ENCODE data around the gene OR2V1.
"Not testable (repeated sequence)": the region's sequence is repeated elsewhere in the genome, so short reads cannot be mapped to it uniquely, and the experiment has no call there.

Gene OR2V1

GRCh38 chr5:181153814-181154213 is 22.8 kb upstream of the OR2V1 start:
- Histone ChIP-seq H3K9me3 (ENCODE audit: control insufficient read depth, low read length) (no peaks in the 10 kb centered on the region), H3K4me3 (ENCODE audit: low read length) (no peak overlapping the region), H3K36me3 (ENCODE audit: control insufficient read depth, insufficient read depth, low read length) (no peaks in the 10 kb centered on the region), H3K4me1 (ENCODE audit: control insufficient read depth, insufficient read depth, low read length) (no peaks in the 10 kb centered on the region), H3K27me3 (ENCODE audit: control insufficient read depth, insufficient read depth, low read length) (peaks cover 13% of the 10 kb centered on the region), H3K9ac (ENCODE audit: low read length) (no peak overlapping the region)

GRCh38 chr5:181152406-181152805 is 21.4 kb upstream of the OR2V1 start:
- Histone ChIP-seq H3K36me3 (ENCODE audit: control insufficient read depth, insufficient read depth, low read length) (no peaks in the 10 kb centered on the region), H3K9ac (ENCODE audit: low read length) (no peak overlapping the region), H3K27me3 (ENCODE audit: control insufficient read depth, insufficient read depth, low read length) (peaks cover 18% of the 10 kb centered on the region), H3K4me1 (ENCODE audit: control insufficient read depth, insufficient read depth, low read length) (no peaks in the 10 kb centered on the region), H3K4me3 (ENCODE audit: low read length) (no peak overlapping the region), H3K9me3 (ENCODE audit: control insufficient read depth, low read length) (no peaks in the 10 kb centered on the region)

GRCh38 chr5:181151146-181151545 is 20.2 kb upstream of the OR2V1 start:
- Histone ChIP-seq H3K9ac (ENCODE audit: low read length) (no peak overlapping the region), H3K4me3 (ENCODE audit: low read length) (no peak overlapping the region), H3K9me3 (ENCODE audit: control insufficient read depth, low read length) (no peaks in the 10 kb centered on the region), H3K27me3 (ENCODE audit: control insufficient read depth, insufficient read depth, low read length) (peaks cover 18% of the 10 kb centered on the region), H3K4me1 (ENCODE audit: control insufficient read depth, insufficient read depth, low read length) (no peaks in the 10 kb centered on the region), H3K36me3 (ENCODE audit: control insufficient read depth, insufficient read depth, low read length) (no peaks in the 10 kb centered on the region)

- peaks cover 18% of the 10 kb centered on the region for H3K27me3 ChIP-seq (ENCODE audit: control insufficient read depth, insufficient read depth, low read length)
- no peaks in the 10 kb centered on the region for H3K4me1 ChIP-seq (ENCODE audit: control insufficient read depth, insufficient read depth, low read length)
- H3K9ac ChIP-seq (ENCODE audit: low read length), result no peak overlapping the region
- no peaks in the 10 kb centered on the region for H3K9me3 ChIP-seq (ENCODE audit: control insufficient read depth, low read length)
- no peak overlapping the region for H3K4me3 ChIP-seq (ENCODE audit: low read length)
- H3K36me3 ChIP-seq (ENCODE audit: control insufficient read depth, insufficient read depth, low read length), result no peaks in the 10 kb centered on the region
These were observed 19.1 kb upstream of the OR2V1 start for GRCh38 chr5:181149806-181150733.

- no peak overlapping the region for H3K4me3 ChIP-seq (ENCODE audit: low read length)
- peaks cover 18% of the 10 kb centered on the region for H3K27me3 ChIP-seq (ENCODE audit: control insufficient read depth, insufficient read depth, low read length)
- no peak overlapping the region for H3K9ac ChIP-seq (ENCODE audit: low read length)
- H3K36me3 ChIP-seq (ENCODE audit: control insufficient read depth, insufficient read depth, low read length), result no peaks in the 10 kb centered on the region
- H3K9me3 ChIP-seq (ENCODE audit: control insufficient read depth, low read length), result no peaks in the 10 kb centered on the region
- no peaks in the 10 kb centered on the region for H3K4me1 ChIP-seq (ENCODE audit: control insufficient read depth, insufficient read depth, low read length)
These were observed 18.4 kb upstream of the OR2V1 start for GRCh38 chr5:181149355-181149754.

GRCh38 chr5:181146927-181147636 is 16.1 kb upstream of the OR2V1 start, which contains the start of gene OR2V2:
Gene OR2V2 (plus strand): TSS chr5:181147586. CDS start chr5:181154943, 7,357 bp downstream.
- H3K27me3 ChIP-seq (ENCODE audit: control insufficient read depth, insufficient read depth, low read length), result peaks cover 27% of the 10 kb centered on the region
- not testable (repeated sequence) for H3K4me1 ChIP-seq (ENCODE audit: control insufficient read depth, insufficient read depth, low read length); H3K9ac ChIP-seq (ENCODE audit: low read length); H3K4me3 ChIP-seq (ENCODE audit: low read length); H3K9me3 ChIP-seq (ENCODE audit: control insufficient read depth, low read length); H3K36me3 ChIP-seq (ENCODE audit: control insufficient read depth, insufficient read depth, low read length)

GRCh38 chr5:181145133-181145532 is 14.2 kb upstream of the OR2V1 start:
- peaks cover 15% of the 10 kb centered on the region for H3K27me3 ChIP-seq (ENCODE audit: control insufficient read depth, insufficient read depth, low read length)
- H3K9me3 ChIP-seq (ENCODE audit: control insufficient read depth, low read length), result no peaks in the 10 kb centered on the region
- H3K36me3 ChIP-seq (ENCODE audit: control insufficient read depth, insufficient read depth, low read length), result no peaks in the 10 kb centered on the region
- H3K9ac ChIP-seq (ENCODE audit: low read length), result no peak overlapping the region
- no peaks in the 10 kb centered on the region for H3K4me1 ChIP-seq (ENCODE audit: control insufficient read depth, insufficient read depth, low read length)
- no peak overlapping the region for H3K4me3 ChIP-seq (ENCODE audit: low read length)

GRCh38 chr5:181142054-181142453 is 11.1 kb upstream of the OR2V1 start:
- Histone ChIP-seq H3K9me3 (ENCODE audit: control insufficient read depth, low read length) (no peaks in the 10 kb centered on the region), H3K4me3 (ENCODE audit: low read length) (no peak overlapping the region), H3K9ac (ENCODE audit: low read length) (no peak overlapping the region), H3K36me3 (ENCODE audit: control insufficient read depth, insufficient read depth, low read length) (no peaks in the 10 kb centered on the region), H3K4me1 (ENCODE audit: control insufficient read depth, insufficient read depth, low read length) (no peaks in the 10 kb centered on the region), H3K27me3 (ENCODE audit: control insufficient read depth, insufficient read depth, low read length) (peaks cover 9% of the 10 kb centered on the region)

GRCh38 chr5:181140766-181141165 is 9.8 kb upstream of the OR2V1 start:
- no peaks in the 10 kb centered on the region for H3K36me3 ChIP-seq (ENCODE audit: control insufficient read depth, insufficient read depth, low read length)

GRCh38 chr5:181138258-181138657 is 7.3 kb upstream of the OR2V1 start:
- Histone ChIP-seq H3K4me3 (ENCODE audit: low read length) (no peak overlapping the region), H3K4me1 (ENCODE audit: control insufficient read depth, insufficient read depth, low read length) (no peaks in the 10 kb centered on the region), H3K9me3 (ENCODE audit: control insufficient read depth, low read length) (no peaks in the 10 kb centered on the region), H3K9ac (ENCODE audit: low read length) (no peak overlapping the region), H3K27me3 (ENCODE audit: control insufficient read depth, insufficient read depth, low read length) (peaks cover 7% of the 10 kb centered on the region), H3K36me3 (ENCODE audit: control insufficient read depth, insufficient read depth, low read length) (no peaks in the 10 kb centered on the region)

More at GRCh38 chr5:181140766-181141165, 9.8 kb upstream of the OR2V1 start:
- Histone ChIP-seq H3K9ac (ENCODE audit: low read length) (no peak overlapping the region), H3K4me1 (ENCODE audit: control insufficient read depth, insufficient read depth, low read length) (no peaks in the 10 kb centered on the region), H3K9me3 (ENCODE audit: control insufficient read depth, low read length) (no peaks in the 10 kb centered on the region), H3K27me3 (ENCODE audit: control insufficient read depth, insufficient read depth, low read length) (peaks cover 9% of the 10 kb centered on the region), H3K4me3 (ENCODE audit: low read length) (no peak overlapping the region)

GRCh38 chr5:181136361-181136955 is 5.5 kb upstream of the OR2V1 start:
- no peak overlapping the region for H3K4me3 ChIP-seq (ENCODE audit: low read length)
- no peaks in the 10 kb centered on the region for H3K4me1 ChIP-seq (ENCODE audit: control insufficient read depth, insufficient read depth, low read length)
- H3K9me3 ChIP-seq (ENCODE audit: control insufficient read depth, low read length), result no peaks in the 10 kb centered on the region
- no peaks in the 10 kb centered on the region for H3K27me3 ChIP-seq (ENCODE audit: control insufficient read depth, insufficient read depth, low read length)
- H3K9ac ChIP-seq (ENCODE audit: low read length), result no peak overlapping the region
- no peaks in the 10 kb centered on the region for H3K36me3 ChIP-seq (ENCODE audit: control insufficient read depth, insufficient read depth, low read length)

GRCh38 chr5:181134259-181134658 is 3.3 kb upstream of the OR2V1 start:
- Histone ChIP-seq H3K36me3 (ENCODE audit: control insufficient read depth, insufficient read depth, low read length) (no peaks in the 10 kb centered on the region), H3K4me1 (ENCODE audit: control insufficient read depth, insufficient read depth, low read length) (no peaks in the 10 kb centered on the region), H3K4me3 (ENCODE audit: low read length) (no peak overlapping the region), H3K27me3 (ENCODE audit: control insufficient read depth, insufficient read depth, low read length) (peaks cover 2% of the 10 kb centered on the region), H3K9ac (ENCODE audit: low read length) (no peak overlapping the region), H3K9me3 (ENCODE audit: control insufficient read depth, low read length) (no peaks in the 10 kb centered on the region)

All from mucosa of stomach (tissue), 1 donor.